RWPE2 (cell line): ENCODE measurements around the gene PXDN.

ENCODE experiments used
- ATAC-seq: fragments of 200-7000 bp; cut with Tn5 transposase; 3 replicates; pipeline ENCODE4 v1.9.1; 2021; ENCODE audit warnings: low read depth
- DNase-seq: peaks from one replicate; pipeline ENCODE4 v3.0.0-alpha.2; 2020; ENCODE audit warnings: low spot score
- H3K27ac ChIP-seq: fragments of 450-650 bp; 2 replicates; pipeline ENCODE4 v1.5.1; 2017; ENCODE audit warnings: mild to moderate bottlenecking; ENCODE audit not compliant: poor library complexity, severe bottlenecking
- H3K27me3 ChIP-seq: fragments of 250-450 bp; sonication (Bioruptor Pico); 2 replicates; pipeline ENCODE4 v1.5.1; 2021; ENCODE audit warnings: mild to moderate bottlenecking, moderate library complexity; ENCODE audit not compliant: insufficient read depth, poor library complexity, severe bottlenecking
- H3K36me3 ChIP-seq: fragments of 250-450 bp; sonication (Bioruptor Pico); 2 replicates; pipeline ENCODE4 v1.5.1; 2020; ENCODE audit warnings: low read depth, mild to moderate bottlenecking, moderate library complexity
- H3K4me1 ChIP-seq: fragments of 250-450 bp; sonication (Bioruptor Pico); 2 replicates; pipeline ENCODE4 v1.5.1; 2021; ENCODE audit warnings: mild to moderate bottlenecking, moderate library complexity; ENCODE audit not compliant: insufficient read depth, poor library complexity, severe bottlenecking
- H3K4me3 ChIP-seq: fragments of 250-450 bp; sonication (Bioruptor Pico); 2 replicates; pipeline ENCODE4 v1.5.1; 2021; ENCODE audit warnings: mild to moderate bottlenecking, moderate library complexity; ENCODE audit not compliant: severe bottlenecking
- H3K9me3 ChIP-seq: fragments of 250-450 bp; sonication (Bioruptor Pico); 2 replicates; pipeline ENCODE4 v1.5.1; 2021; ENCODE audit warnings: mild to moderate bottlenecking, moderate library complexity; ENCODE audit not compliant: severe bottlenecking
- CTCF ChIP-seq: fragments of 450-650 bp; IDR thresholded peaks from one replicate; pipeline ENCODE4 v1.5.1; 2017; ENCODE audit warnings: mild to moderate bottlenecking, moderate library complexity; ENCODE audit not compliant: poor library complexity, severe bottlenecking

Gene PXDN

GRCh38 chr2:1651121-1652033 lies 92.9 kb downstream of the PXDN start:
- no peak for ATAC-seq

GRCh38 chr2:1650085-1650872 lies 94.0 kb downstream of the PXDN start:
- Histone ChIP-seq H3K36me3 (peaks cover 78% of the 10 kb centered on the region), H3K4me3 (no peak overlapping the region)

More at GRCh38 chr2:1651121-1652033, 92.9 kb downstream of the PXDN start:
- Histone ChIP-seq H3K4me1 (peaks cover 18% of the 10 kb centered on the region), H3K27ac (no peak overlapping the region), H3K36me3 (peaks cover 74% of the 10 kb centered on the region), H3K27me3 (no peaks in the 10 kb centered on the region), H3K9me3 (no peaks in the 10 kb centered on the region), H3K4me3 (no peak overlapping the region)
- TF ChIP-seq CTCF, result no peak
- no peak for DNase-seq

GRCh38 chr2:1649103-1650084 lies 94.9 kb downstream of the PXDN start:
- no peak for ATAC-seq
- H3K27me3 ChIP-seq, result no peaks in the 10 kb centered on the region
- H3K27ac ChIP-seq, result no peak overlapping the region
- peaks cover 79% of the 10 kb centered on the region for H3K36me3 ChIP-seq
- no peak for TF ChIP-seq CTCF
- H3K4me3 ChIP-seq, result no peak overlapping the region
- H3K4me1 ChIP-seq, result peaks cover 13% of the 10 kb centered on the region
- DNase-seq, result peak; percentile 54
- H3K9me3 ChIP-seq, result no peaks in the 10 kb centered on the region

More at GRCh38 chr2:1650085-1650872, 94.0 kb downstream of the PXDN start:
- Histone ChIP-seq H3K27me3 (no peaks in the 10 kb centered on the region), H3K9me3 (no peaks in the 10 kb centered on the region), H3K4me1 (peaks cover 18% of the 10 kb centered on the region), H3K27ac (no peak overlapping the region)
- DNase-seq (no peak), ATAC-seq (no peak)
- no peak for TF ChIP-seq CTCF

GRCh38 chr2:1648241-1649102 lies 95.8 kb downstream of the PXDN start:
- no peak for TF ChIP-seq CTCF
- no peak overlapping the region for H3K27ac ChIP-seq
- H3K4me1 ChIP-seq, result peaks cover 4% of the 10 kb centered on the region
- ATAC-seq, result no peak
- DNase-seq, result peak; percentile 60
- no peak overlapping the region for H3K4me3 ChIP-seq
- H3K27me3 ChIP-seq, result no peaks in the 10 kb centered on the region
- H3K9me3 ChIP-seq, result no peaks in the 10 kb centered on the region
- peaks cover 75% of the 10 kb centered on the region for H3K36me3 ChIP-seq
